Measurements from ENCODE around the gene GLG1.

- TF ChIP-seq POLR2A (IDR thresholded peaks at IDR 0.05) (no peak), CTCF (IDR thresholded peaks at IDR 0.05) (no peak)
Observed at GRCh38 chr16:74652249-74652648, 45.3 kb upstream of the GLG1 start.
